HTERT RPE-1 (cell line): ENCODE results near the gene SKP1.

Source experiments
- in situ Hi-C: fragments of 300-500 bp; cut with MboI; formaldehyde crosslinking; loops from 4 replicates; pipeline ENCODE4 v1.14.3; 2020; ENCODE audit warnings: low sequenced_read_pairs

The SKP1 gene

GRCh38 chr5:134115806-134116175 is 61.0 kb downstream of the SKP1 start:
- in situ Hi-C loops: no loop called here

GRCh38 chr5:134114886-134115805 is 61.6 kb downstream of the SKP1 start:
- in situ Hi-C loops: no loop called here

GRCh38 chr5:134113902-134114875 is 62.6 kb downstream of the SKP1 start, which contains the start of gene TCF7:
TSS of gene TCF7 (plus strand) at chr5:134114681. CDS start at chr5:134114907, 226 bp downstream.
- in situ Hi-C loops: no loop called here

- in situ Hi-C loops: no loop called here
Measured at GRCh38 chr5:134113363-134113889, 63.3 kb downstream of the SKP1 start.

GRCh38 chr5:134112726-134113362 is 63.9 kb downstream of the SKP1 start:
- in situ Hi-C loops: no loop called here

GRCh38 chr5:134111741-134112647 is 64.8 kb downstream of the SKP1 start:
- in situ Hi-C loops: no loop called here

GRCh38 chr5:134110382-134110781 is 66.4 kb downstream of the SKP1 start:
- in situ Hi-C loops: no loop called here

- in situ Hi-C loops: no loop called here
Measured at GRCh38 chr5:134107779-134108178, 69.0 kb downstream of the SKP1 start.

GRCh38 chr5:134106991-134107701 is 69.6 kb downstream of the SKP1 start:
- in situ Hi-C loops: no loop called here

- in situ Hi-C loops: no loop called here
Measured at GRCh38 chr5:134103998-134104654, 72.6 kb downstream of the SKP1 start.

GRCh38 chr5:134103397-134103796 is 73.4 kb downstream of the SKP1 start:
- in situ Hi-C loops: no loop called here

- in situ Hi-C loops: no loop called here
Measured at GRCh38 chr5:134101686-134102439, 74.9 kb downstream of the SKP1 start.

GRCh38 chr5:134100283-134101091 is 76.3 kb downstream of the SKP1 start:
- in situ Hi-C loops: no loop called here

GRCh38 chr5:134099939-134100282 is 76.8 kb downstream of the SKP1 start:
- in situ Hi-C loops: no loop called here

GRCh38 chr5:134099288-134099872 is 77.4 kb downstream of the SKP1 start:
- in situ Hi-C loops: no loop called here
